Sigmoid colon (tissue), 7 donors: ENCODE data around the gene SERPINB6. TPM values are rescaled to one million over a fixed set of nuclear protein-coding genes. Genes with fewer than 3 reads are reported as not detected.
"Not testable (repeated sequence)": the region's sequence is repeated elsewhere in the genome, so short reads cannot be mapped to it uniquely, and the experiment has no call there.

Experiments
- DNase-seq: peaks from one replicate; pipeline ENCODE4 v3.0.0-alpha.2; 2019
- H3K27ac ChIP-seq, 4 donors: fragments of 200-600 bp; sonication (generic); one replicate each; pipeline ENCODE4 v1.5.1; 2016 to 2019; ENCODE audit warnings: mild to moderate bottlenecking in 1 of 4
- H3K27me3 ChIP-seq, 3 donors: fragments of 200-600 bp; sonication (generic); one replicate each; pipeline ENCODE4 v1.5.1; 2019; ENCODE audit warnings: mild to moderate bottlenecking in 1 of 3
- H3K36me3 ChIP-seq, 4 donors: fragments of 200-600 bp; sonication (generic); one replicate each; pipeline ENCODE4 v1.5.1; 2016 to 2019
- H3K4me1 ChIP-seq, 4 donors: fragments of 200-600 bp; sonication (generic); one replicate each; pipeline ENCODE4 v1.5.1; 2017 to 2019
- H3K4me3 ChIP-seq, 4 donors: fragments of 200-600 bp; sonication (generic); one replicate each; pipeline ENCODE4 v1.5.1; 2017 to 2019; ENCODE audit warnings: mild to moderate bottlenecking in 2 of 4, moderate library complexity in 1 of 4
- H3K9me3 ChIP-seq, 4 donors: fragments of 200-600 bp in 3 of 4; sonication (generic) in 3 of 4; one replicate each; pipeline versions ENCODE4 v1.5.1 to v1.6.1; 2013 to 2019
- EP300 ChIP-seq, 4 donors: sonication (generic); formaldehyde crosslinking; IDR thresholded peaks; one replicate each; pipeline ENCODE4 v1.6.1; 2017; ENCODE audit warnings: antibody characterized with exemption in 4 of 4
- POLR2A ChIP-seq, 2 donors: fragments of 450-650 bp; IDR thresholded peaks; one replicate each; pipeline ENCODE4 v1.6.1; 2016; ENCODE audit warnings: antibody characterized with exemption in 2 of 2, mild to moderate bottlenecking in 2 of 2, moderate library complexity in 2 of 2
- POLR2AphosphoS5 ChIP-seq, 4 donors: sonication (generic); formaldehyde crosslinking; IDR thresholded peaks; one replicate each; pipeline ENCODE4 v1.6.1; 2017; ENCODE audit warnings: antibody characterized with exemption in 4 of 4
- WGBS, 2 donors: extraction: QIAGEN DNeasy Blood & Tissue Kit; methylation state at CpG; one replicate each; pipeline ENCODE4 v1.1.7; 2013; 5-methylcytosine and 5-hydroxymethylcytosine counted together
- intact Hi-C: fragments of 100-400 bp; cut with DNase I; formaldehyde crosslinking; loops from one replicate; pipeline ENCODE4 v1.15.1; 2023
- polyA plus RNA-seq, 3 donors: library from polyadenylated mRNA; stranded (reverse); fragments of 200-250 nt; gene quantifications; one replicate each; pipeline ENCODE4 v1.2.3, GENCODE V29; 2013
- total RNA-seq, 4 donors: library from RNA; depleted of rRNA; stranded (reverse); fragments of >200 nt; gene quantifications; one replicate each; pipeline ENCODE4 v1.1.0, GENCODE V29; 2016
- TF ChIP-seq, protein P1 (sequence below), 4 experiments: fragments of 450-650 bp in 3 of 4; fragments of 200-600 bp in 1 of 4; IDR thresholded peaks; one replicate each; pipeline ENCODE4 v1.5.1; 2016 to 2019; ENCODE audit warnings: antibody characterized with exemption in 4 of 4, mild to moderate bottlenecking in 3 of 4, moderate library complexity in 2 of 4
- donor health status: healthy with polysubstance abuse.
- donor health status: Bipolar disorder and iron deficiency.
- donor health status: healthy.

Gene SERPINB6
- total and polyA plus RNA-seq, 7 donors: 150 to 207 (median 178) TPM

- Histone ChIP-seq H3K4me3 (no peak overlapping the region), H3K27ac (peak overlapping the region in 2 of 4 donors; percentile 5 to 18), H3K27me3 (no peaks in the 10 kb centered on the region), H3K9me3 (no peaks in the 10 kb centered on the region), H3K36me3 (peaks cover 4 to 22% (median 12%) of the 10 kb centered on the region in 4 donors), H3K4me1 (no peaks in the 10 kb centered on the region)
- TF ChIP-seq POLR2AphosphoS5 (IDR thresholded peaks at IDR 0.05) (no peak), POLR2A (IDR thresholded peaks at IDR 0.05) (no peak), EP300 (IDR thresholded peaks at IDR 0.05) (no peak)
- TF ChIP-seq, protein P1, sequence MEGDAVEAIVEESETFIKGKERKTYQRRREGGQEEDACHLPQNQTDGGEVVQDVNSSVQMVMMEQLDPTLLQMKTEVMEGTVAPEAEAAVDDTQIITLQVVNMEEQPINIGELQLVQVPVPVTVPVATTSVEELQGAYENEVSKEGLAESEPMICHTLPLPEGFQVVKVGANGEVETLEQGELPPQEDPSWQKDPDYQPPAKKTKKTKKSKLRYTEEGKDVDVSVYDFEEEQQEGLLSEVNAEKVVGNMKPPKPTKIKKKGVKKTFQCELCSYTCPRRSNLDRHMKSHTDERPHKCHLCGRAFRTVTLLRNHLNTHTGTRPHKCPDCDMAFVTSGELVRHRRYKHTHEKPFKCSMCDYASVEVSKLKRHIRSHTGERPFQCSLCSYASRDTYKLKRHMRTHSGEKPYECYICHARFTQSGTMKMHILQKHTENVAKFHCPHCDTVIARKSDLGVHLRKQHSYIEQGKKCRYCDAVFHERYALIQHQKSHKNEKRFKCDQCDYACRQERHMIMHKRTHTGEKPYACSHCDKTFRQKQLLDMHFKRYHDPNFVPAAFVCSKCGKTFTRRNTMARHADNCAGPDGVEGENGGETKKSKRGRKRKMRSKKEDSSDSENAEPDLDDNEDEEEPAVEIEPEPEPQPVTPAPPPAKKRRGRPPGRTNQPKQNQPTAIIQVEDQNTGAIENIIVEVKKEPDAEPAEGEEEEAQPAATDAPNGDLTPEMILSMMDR (IDR thresholded peaks at IDR 0.05): no peak
- no peak for DNase-seq
- 80 to 96% methylated on average over 5 of the region's 5 CpGs for WGBS, 2 donors
- intact Hi-C loops: no loop called here
Observed at GRCh38 chr6:2943564-2943955, 27.8 kb downstream of the SERPINB6 start.

- peak overlapping the region in 2 of 4 donors; percentile 5 to 18 for H3K27ac ChIP-seq
- H3K27me3 ChIP-seq: no peaks in the 10 kb centered on the region
- intact Hi-C loops: no loop called here
- no peak for DNase-seq
- H3K9me3 ChIP-seq: no peaks in the 10 kb centered on the region
- no peaks in the 10 kb centered on the region for H3K4me1 ChIP-seq
- no peak overlapping the region for H3K4me3 ChIP-seq
- 32 to 40% methylated on average over 12 of the region's 12 CpGs for WGBS, 2 donors
- TF ChIP-seq POLR2A (IDR thresholded peaks at IDR 0.05) (no peak), EP300 (IDR thresholded peaks at IDR 0.05) (no peak), POLR2AphosphoS5 (IDR thresholded peaks at IDR 0.05) (no peak)
- TF ChIP-seq, protein P1 (IDR thresholded peaks at IDR 0.05): no peak
- peaks cover 2 to 16% (median 8%) of the 10 kb centered on the region in 4 donors for H3K36me3 ChIP-seq
Observed at GRCh38 chr6:2942914-2943563, 28.3 kb downstream of the SERPINB6 start.

DNA sequence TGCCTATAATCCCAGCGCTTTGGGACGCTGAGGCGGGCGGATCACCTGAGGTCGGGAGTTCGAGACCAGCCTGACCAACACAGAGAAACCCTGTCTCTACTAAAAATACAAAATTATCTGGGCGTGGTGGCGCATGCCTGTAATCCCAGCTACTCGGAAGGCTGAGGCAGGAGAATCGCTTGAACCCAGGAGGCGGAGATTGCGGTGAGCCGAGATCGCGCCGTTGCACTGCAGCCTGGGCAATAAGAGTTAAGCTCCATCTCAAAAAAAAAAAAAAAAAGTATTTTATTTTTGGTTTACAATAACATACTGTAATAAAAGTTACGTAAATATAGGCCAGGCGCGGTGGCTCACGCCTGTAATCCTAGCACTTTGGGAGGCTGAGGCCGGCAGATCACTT is 29.3 kb downstream of the SERPINB6 start:
- DNase-seq, H3K27me3 ChIP-seq, H3K4me3 ChIP-seq, H3K9me3 ChIP-seq, H3K4me1 ChIP-seq, intact Hi-C loops, H3K36me3 ChIP-seq, H3K27ac ChIP-seq: not testable (repeated sequence)
- WGBS, 2 donors: 76 to 88% methylated on average over 21 of the region's 21 CpGs

DNA sequence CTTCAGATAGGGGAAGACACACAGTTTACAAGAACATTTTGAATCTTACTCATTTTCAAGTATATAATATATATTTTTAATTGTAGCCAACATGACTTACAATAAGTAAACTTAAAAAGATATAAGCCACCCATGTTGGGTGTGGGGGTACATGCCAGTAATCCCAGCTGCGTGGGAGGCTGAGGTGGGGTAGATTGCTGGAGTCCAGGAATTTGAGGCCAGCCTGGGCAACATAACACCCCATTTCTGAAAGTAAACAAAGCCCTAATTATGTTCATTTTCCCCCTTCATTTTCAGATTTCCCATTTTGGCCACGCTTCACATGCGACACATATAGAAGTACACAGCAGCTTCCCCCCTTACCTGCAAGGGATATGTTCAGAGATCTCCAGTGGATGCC is 30.5 kb downstream of the SERPINB6 start:
- H3K4me3 ChIP-seq: no peak overlapping the region

GRCh38 chr6:2940010-2940850 is 31.1 kb downstream of the SERPINB6 start:
- no peak overlapping the region for H3K4me3 ChIP-seq
- H3K27me3 ChIP-seq: no peaks in the 10 kb centered on the region
- 68 to 86% methylated on average over 26 of the region's 26 CpGs for WGBS, 2 donors
- no peak for DNase-seq
- intact Hi-C loops: no loop called here
- no peaks in the 10 kb centered on the region for H3K9me3 ChIP-seq
- TF ChIP-seq POLR2AphosphoS5 (IDR thresholded peaks at IDR 0.05): no peak
- no peaks in the 10 kb centered on the region for H3K4me1 ChIP-seq
- H3K36me3 ChIP-seq: no peaks in the 10 kb centered on the region
- H3K27ac ChIP-seq: no peak overlapping the region

More for the DNA sequence above, 30.5 kb downstream of the SERPINB6 start:
- TF ChIP-seq EP300 (IDR thresholded peaks at IDR 0.05) (no peak), POLR2AphosphoS5 (IDR thresholded peaks at IDR 0.05) (no peak), POLR2A (IDR thresholded peaks at IDR 0.05) (no peak)
- TF ChIP-seq, protein P1 (IDR thresholded peaks at IDR 0.05): no peak
- H3K27me3 ChIP-seq: no peaks in the 10 kb centered on the region
- no peak overlapping the region for H3K27ac ChIP-seq
- no peak for DNase-seq
- intact Hi-C loops: no loop called here
- H3K36me3 ChIP-seq: no peaks in the 10 kb centered on the region
- 84 to 87% methylated on average over 3 of the region's 3 CpGs for WGBS, 2 donors
- no peaks in the 10 kb centered on the region for H3K4me1 ChIP-seq
- no peaks in the 10 kb centered on the region for H3K9me3 ChIP-seq
